Endothelial cell of umbilical vein (primary cell): ENCODE measurements around the gene FRMD4A. TPM values are rescaled to one million over a fixed set of nuclear protein-coding genes. Genes with fewer than 3 reads are reported as not detected.

Experiments
- BruUV-seq: library from RNA; stranded (reverse); fragments of 400-500 nt; replicated peaks from 2 replicates; lab custom pipeline; 2021; lab: Mats Ljungman, UMichigan
- CTCF ChIA-PET: fragments of 300-600, 350-600 bp; sonication (Branson Sonifier 250); formaldehyde crosslinking; loops from one replicate; lab custom pipeline; 2021; ENCODE audit warnings: antibody characterized with exemption, inconsistent platforms; lab: Charles Lee
- POLR2A ChIA-PET: fragments of 300-600, 350-600 bp; sonication (Branson Sonifier 250); formaldehyde crosslinking; loops from one replicate; lab custom pipeline; 2021; ENCODE audit warnings: antibody characterized with exemption, inconsistent platforms; lab: Charles Lee
- DNase-seq: peaks from one replicate; pipeline ENCODE4 v3.0.0-alpha.2; 2011; ENCODE audit warnings: low read depth, low spot score
- FAIRE-seq: peaks from 2 replicates; lab custom pipeline; 2011; peaks lifted over from hg19 to GRCh38; lab: Jason Lieb, UNC
- H2AFZ ChIP-seq: 2 replicates; pipeline ENCODE4 v1.6.0; 2012; ENCODE audit warnings: low read depth, low read length, control low read depth, inconsistent platforms
- H3K27ac ChIP-seq: 2 replicates; pipeline ENCODE4 v1.5.1; 2011; ENCODE audit warnings: low read depth, mild to moderate bottlenecking, control low read depth, low read length, moderate library complexity; ENCODE audit not compliant: insufficient read depth
- H3K27me3 ChIP-seq, 2 experiments: 2 replicates each; pipeline versions ENCODE4 v1.6.0 to v1.6.1; 2011; ENCODE audit warnings: low read length in 2 of 2, mixed read lengths in 1 of 2; ENCODE audit not compliant: control insufficient read depth in 2 of 2, insufficient read depth in 2 of 2
- H3K36me3 ChIP-seq, 2 experiments: 2 replicates in 1 of 2; 3 replicates in 1 of 2; pipeline ENCODE4 v1.5.1; 2011; ENCODE audit warnings: low read length in 2 of 2, mild to moderate bottlenecking in 1 of 2, moderate library complexity in 1 of 2; ENCODE audit not compliant: control insufficient read depth in 2 of 2, insufficient read depth in 2 of 2; ENCODE audit errors: extremely low read depth in 1 of 2
- H3K4me1 ChIP-seq: 3 replicates; pipeline ENCODE4 v1.5.1; 2011; ENCODE audit warnings: mild to moderate bottlenecking, low read length; ENCODE audit not compliant: control insufficient read depth, insufficient read depth; ENCODE audit errors: extremely low read depth
- H3K4me2 ChIP-seq: 2 replicates; pipeline ENCODE4 v1.6.1; 2011; ENCODE audit warnings: low read length, control low read depth, mixed read lengths; ENCODE audit not compliant: insufficient read depth
- H3K4me3 ChIP-seq, 3 experiments: fragments of 200-600 bp in 1 of 3; sonication (generic), shearing (Covaris generic) in 1 of 3; replicated peaks in 1 of 3; 2 replicates each; pipeline ENCODE4 v1.5.1; 2011 to 2016; ENCODE audit warnings: control low read depth in 3 of 3, low read length in 3 of 3, mild to moderate bottlenecking in 2 of 3, inconsistent platforms in 1 of 3, low read depth in 1 of 3, moderate library complexity in 1 of 3; ENCODE audit not compliant: insufficient read depth in 1 of 3
- H3K79me2 ChIP-seq: 2 replicates; pipeline ENCODE4 v1.6.0; 2012; ENCODE audit warnings: low read length, inconsistent platforms; ENCODE audit not compliant: control insufficient read depth, insufficient read depth
- H3K9ac ChIP-seq: replicated peaks from 2 replicates; pipeline ENCODE3; 2011; ENCODE audit warnings: low read length, control low read depth; ENCODE audit not compliant: insufficient read depth; ENCODE audit errors: extremely low read depth
- H3K9me1 ChIP-seq: replicated peaks from 3 replicates; pipeline ENCODE4 v1.6.0; 2011; ENCODE audit warnings: mild to moderate bottlenecking, low read length; ENCODE audit not compliant: control insufficient read depth, insufficient read depth; ENCODE audit errors: extremely low read depth
- H3K9me3 ChIP-seq: replicated peaks from 2 replicates; pipeline ENCODE4 v1.5.1; 2012; ENCODE audit warnings: low read length, inconsistent platforms; ENCODE audit not compliant: control insufficient read depth, insufficient read depth
- H4K20me1 ChIP-seq: replicated peaks from 2 replicates; pipeline ENCODE3; 2011; ENCODE audit warnings: mild to moderate bottlenecking, low read length; ENCODE audit not compliant: control insufficient read depth, insufficient read depth; ENCODE audit errors: extremely low read depth
- EZH2 ChIP-seq: IDR thresholded peaks from 2 replicates; pipeline ENCODE4 v1.6.1; 2012; ENCODE audit warnings: borderline replicate concordance, low read depth, mild to moderate bottlenecking, moderate library complexity, low read length, inconsistent platforms; ENCODE audit not compliant: severe bottlenecking
- FOS ChIP-seq: IDR thresholded peaks from 2 replicates; pipeline ENCODE4 v1.6.1; 2011; ENCODE audit warnings: mild to moderate bottlenecking, low read length, moderate library complexity, borderline replicate concordance; ENCODE audit not compliant: insufficient read depth
- GATA2 ChIP-seq: IDR thresholded peaks from 2 replicates; pipeline ENCODE4 v1.7.0; 2011; ENCODE audit warnings: low read depth, mild to moderate bottlenecking, moderate library complexity, mixed read lengths, low read length; ENCODE audit not compliant: insufficient read length, insufficient read depth
- JUN ChIP-seq: IDR thresholded peaks from 2 replicates; pipeline ENCODE4 v1.6.1; 2011; ENCODE audit warnings: borderline replicate concordance, low read depth; ENCODE audit not compliant: insufficient read length, insufficient read depth
- MAX ChIP-seq: IDR thresholded peaks from 2 replicates; pipeline ENCODE4 v1.6.1; 2011; ENCODE audit not compliant: insufficient read depth, insufficient read length
- MYC ChIP-seq: IDR thresholded peaks from one replicate; pipeline ENCODE4 v1.6.1; 2011; ENCODE audit warnings: mild to moderate bottlenecking, low read depth, low read length
- POLR2A ChIP-seq: IDR thresholded peaks from 2 replicates; pipeline ENCODE4 v1.6.1; 2012; ENCODE audit warnings: low read depth, mild to moderate bottlenecking, control low read depth, low read length
- POLR2AphosphoS5 ChIP-seq: IDR thresholded peaks from 2 replicates; pipeline ENCODE4 v1.6.1; 2012; ENCODE audit warnings: low read depth, mild to moderate bottlenecking, control low read depth, low read length, moderate library complexity; ENCODE audit not compliant: insufficient read depth
- dilution Hi-C: fragments of 300-500 bp; cut with MboI; formaldehyde crosslinking; loops from one replicate; pipeline ENCODE4 v1.15.0; 2019; ENCODE audit warnings: low sequenced_read_pairs; ENCODE audit not compliant: extremely low pct_ligation_motif_present
- intact Hi-C: fragments of 100-400 bp; cut with micrococcal nuclease; formaldehyde crosslinking; loops from one replicate; pipeline ENCODE4 v1.10.0; 2022
- polyA plus RNA-seq, 4 experiments: library from polyadenylated mRNA; depleted of rRNA in 3 of 4; stranded (reverse) in 3 of 4; unstranded in 1 of 4; fragments of >200 nt; gene quantifications; 2 replicates each; pipeline versions ENCODE4 v1.2.1 to v1.2.3, GENCODE V29; 2011 to 2012; ENCODE audit warnings: missing spikeins in 1 of 4
- total RNA-seq: library from RNA; stranded (reverse); gene quantifications from 2 replicates; pipeline ENCODE4 v1.2.3, GENCODE V29; 2021
- TF ChIP-seq, protein P1 (sequence below), 2 donors: IDR thresholded peaks; 1 replicate in 1 of 2; 2 replicates in 1 of 2; pipeline ENCODE4 v1.5.1; 2011; ENCODE audit warnings: low read length in 2 of 2, mild to moderate bottlenecking in 2 of 2, moderate library complexity in 2 of 2, control low read depth in 1 of 2, inconsistent platforms in 1 of 2, low read depth in 1 of 2; ENCODE audit not compliant: insufficient read depth in 1 of 2; ENCODE audit errors: extremely low read depth in 1 of 2

FRMD4A gene
- total and polyA plus RNA-seq, 2 donors (not counting 3 experiments of a cell fraction or from before 2014, with no cell fraction given) = 123 to 148 TPM

DNA sequence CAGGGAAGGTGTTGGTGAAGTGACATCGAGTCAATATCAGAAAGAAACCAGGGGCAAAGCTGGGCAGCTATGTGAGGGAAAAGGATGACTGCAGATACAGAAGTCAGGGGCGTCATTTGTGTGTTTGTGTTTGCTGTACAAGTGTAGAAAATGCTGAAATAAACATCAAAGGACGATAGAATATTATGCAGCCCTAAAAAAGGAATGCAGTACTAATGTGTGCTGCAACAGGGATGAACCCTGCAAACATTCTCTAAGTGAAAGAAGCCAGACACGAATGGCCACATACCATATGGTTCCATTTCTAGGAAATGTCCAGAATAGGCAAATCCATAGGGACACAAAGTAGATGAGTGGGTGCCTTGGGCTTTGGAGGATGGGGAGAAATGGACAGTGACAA, 610.0 kb downstream of the FRMD4A start:
- Histone ChIP-seq H3K36me3 (peaks cover 8 to 10% of the 10 kb centered on the region in 2 experiments), H3K4me2 (no peak overlapping the region), H3K9me1 (no peaks in the 10 kb centered on the region), H3K27ac (no peak overlapping the region), H3K4me1 (peaks cover 13% of the 10 kb centered on the region), H3K27me3 (no peaks in the 10 kb centered on the region), H3K9me3 (no peaks in the 10 kb centered on the region), H3K4me3 (no peak overlapping the region), H3K79me2 (no peaks in the 10 kb centered on the region), H3K9ac (no peak overlapping the region), H4K20me1 (no peaks in the 10 kb centered on the region), H2AFZ (no peak overlapping the region)
- ChIA-PET CTCF (interaction anchor here (1.3 kb wide), 1 partner anchor 14 kb away, joined by 4 read pairs; no protein-coding TSS in a partner anchor), POLR2A (no interaction called here)
- dilution Hi-C loops (no loop called here), intact Hi-C loops (no loop called here)
- no peak for TF ChIP-seq EZH2
- TF ChIP-seq POLR2A = no peak
- TF ChIP-seq POLR2AphosphoS5 = no peak
- TF ChIP-seq GATA2 = no peak
- TF ChIP-seq, protein P1, sequence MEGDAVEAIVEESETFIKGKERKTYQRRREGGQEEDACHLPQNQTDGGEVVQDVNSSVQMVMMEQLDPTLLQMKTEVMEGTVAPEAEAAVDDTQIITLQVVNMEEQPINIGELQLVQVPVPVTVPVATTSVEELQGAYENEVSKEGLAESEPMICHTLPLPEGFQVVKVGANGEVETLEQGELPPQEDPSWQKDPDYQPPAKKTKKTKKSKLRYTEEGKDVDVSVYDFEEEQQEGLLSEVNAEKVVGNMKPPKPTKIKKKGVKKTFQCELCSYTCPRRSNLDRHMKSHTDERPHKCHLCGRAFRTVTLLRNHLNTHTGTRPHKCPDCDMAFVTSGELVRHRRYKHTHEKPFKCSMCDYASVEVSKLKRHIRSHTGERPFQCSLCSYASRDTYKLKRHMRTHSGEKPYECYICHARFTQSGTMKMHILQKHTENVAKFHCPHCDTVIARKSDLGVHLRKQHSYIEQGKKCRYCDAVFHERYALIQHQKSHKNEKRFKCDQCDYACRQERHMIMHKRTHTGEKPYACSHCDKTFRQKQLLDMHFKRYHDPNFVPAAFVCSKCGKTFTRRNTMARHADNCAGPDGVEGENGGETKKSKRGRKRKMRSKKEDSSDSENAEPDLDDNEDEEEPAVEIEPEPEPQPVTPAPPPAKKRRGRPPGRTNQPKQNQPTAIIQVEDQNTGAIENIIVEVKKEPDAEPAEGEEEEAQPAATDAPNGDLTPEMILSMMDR (IDR thresholded peaks at IDR 0.05; ENCODE audit: extremely low read depth in 1 of 2, insufficient read depth in 1 of 2, low read depth in 1 of 2, low read length in 2 of 2) = no peak
- TF ChIP-seq JUN = no peak
- TF ChIP-seq FOS = no peak
- no peak for TF ChIP-seq MAX
- no peak for TF ChIP-seq MYC
- no TSS peak for BruUV-seq
- FAIRE-seq (no peak), DNase-seq (no peak)
